C4-2B (cell line): ENCODE data around the gene GAS2L1.

Experiments
- ZFX ChIP-seq: fragments of 450-650 bp; IDR thresholded peaks from 2 replicates; pipeline ENCODE4 v1.6.1; 2017
- TF ChIP-seq, protein P1 (sequence below): fragments of 450-650 bp; conservative IDR thresholded peaks from 2 replicates; pipeline ENCODE4 v1.5.1; 2017; ENCODE audit warnings: mild to moderate bottlenecking

DNA sequence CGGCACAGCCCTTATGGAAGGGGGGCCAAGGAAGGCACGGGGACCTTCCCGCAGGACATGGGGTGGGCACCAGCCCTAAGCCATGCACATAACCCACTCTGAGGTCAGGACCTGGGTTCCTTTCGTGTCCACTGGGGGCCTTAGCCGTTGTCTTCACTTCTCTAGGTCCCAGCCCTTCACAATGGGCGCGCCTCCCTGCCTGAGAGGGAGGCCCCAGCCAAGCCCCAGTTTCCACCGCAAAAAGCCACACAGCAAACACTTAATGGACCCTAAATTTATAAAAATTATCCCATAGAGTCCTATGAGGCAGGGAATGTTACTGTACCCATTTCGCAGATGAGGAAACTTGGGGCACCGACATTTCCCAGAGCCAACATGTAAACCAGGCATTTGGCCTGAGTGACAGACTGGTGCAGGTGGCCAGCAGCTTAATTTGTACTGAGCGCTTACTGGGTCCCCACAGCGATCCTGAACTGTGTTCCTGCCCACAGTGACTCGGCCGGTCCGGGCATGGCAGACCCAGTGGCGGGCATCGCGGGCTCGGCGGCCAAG is 1.2 kb downstream of the GAS2L1 start:
- TF ChIP-seq, protein P1, sequence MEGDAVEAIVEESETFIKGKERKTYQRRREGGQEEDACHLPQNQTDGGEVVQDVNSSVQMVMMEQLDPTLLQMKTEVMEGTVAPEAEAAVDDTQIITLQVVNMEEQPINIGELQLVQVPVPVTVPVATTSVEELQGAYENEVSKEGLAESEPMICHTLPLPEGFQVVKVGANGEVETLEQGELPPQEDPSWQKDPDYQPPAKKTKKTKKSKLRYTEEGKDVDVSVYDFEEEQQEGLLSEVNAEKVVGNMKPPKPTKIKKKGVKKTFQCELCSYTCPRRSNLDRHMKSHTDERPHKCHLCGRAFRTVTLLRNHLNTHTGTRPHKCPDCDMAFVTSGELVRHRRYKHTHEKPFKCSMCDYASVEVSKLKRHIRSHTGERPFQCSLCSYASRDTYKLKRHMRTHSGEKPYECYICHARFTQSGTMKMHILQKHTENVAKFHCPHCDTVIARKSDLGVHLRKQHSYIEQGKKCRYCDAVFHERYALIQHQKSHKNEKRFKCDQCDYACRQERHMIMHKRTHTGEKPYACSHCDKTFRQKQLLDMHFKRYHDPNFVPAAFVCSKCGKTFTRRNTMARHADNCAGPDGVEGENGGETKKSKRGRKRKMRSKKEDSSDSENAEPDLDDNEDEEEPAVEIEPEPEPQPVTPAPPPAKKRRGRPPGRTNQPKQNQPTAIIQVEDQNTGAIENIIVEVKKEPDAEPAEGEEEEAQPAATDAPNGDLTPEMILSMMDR = no peak
- no peak for TF ChIP-seq ZFX
